Activated T-helper 1 cell treated with anti-CD3 and anti-CD28 coated beads, Interleukin-12 subunit alpha, Interleukin-12 subunit beta, Interleukin-2, Interleukin-4 antibody, amounts not matched to agents 30 ng/mL and 10 ng/mL and 1 ng/mL, durations not matched to agents 14 hours and 24 hours and 36 hours (primary cell): Measurements from ENCODE around the gene UTY. TPM values are rescaled to one million over a fixed set of nuclear protein-coding genes. Genes with fewer than 3 reads are reported as not detected.

ENCODE experiments used
- DNase-seq: peaks from one replicate; pipeline ENCODE4 v3.0.0; 2021; ENCODE audit warnings: low spot score
- H3K27ac Mint-ChIP-seq: one replicate; pipeline ENCODE4 v1.8.0; 2021; ENCODE audit warnings: mild to moderate bottlenecking, mixed read lengths
- H3K27me3 Mint-ChIP-seq: one replicate; pipeline ENCODE4 v1.8.0; 2022; ENCODE audit warnings: mild to moderate bottlenecking, moderate library complexity, mixed read lengths; ENCODE audit not compliant: insufficient read depth
- H3K36me3 Mint-ChIP-seq: one replicate; pipeline ENCODE4 v1.8.0; 2021; ENCODE audit warnings: low read depth, mixed read lengths
- H3K4me1 Mint-ChIP-seq: one replicate; pipeline ENCODE4 v1.8.0; 2021; ENCODE audit warnings: low read depth, mixed read lengths
- H3K4me3 Mint-ChIP-seq: one replicate; pipeline ENCODE4 v1.8.0; 2021; ENCODE audit warnings: mild to moderate bottlenecking, moderate library complexity, mixed read lengths
- H3K9me3 Mint-ChIP-seq: one replicate; pipeline ENCODE4 v1.8.0; 2021; ENCODE audit warnings: mixed read lengths
- intact Hi-C: fragments of 100-400 bp; cut with micrococcal nuclease; formaldehyde crosslinking; loops from one replicate; pipeline ENCODE4 v1.15.1; 2024
- total RNA-seq: library from RNA; stranded (reverse); gene quantifications from 2 replicates; pipeline ENCODE4 v1.2.3, GENCODE V29; 2022

UTY gene
- total RNA-seq, result 22.1 and 25.4 TPM in 2 replicates

DNA sequence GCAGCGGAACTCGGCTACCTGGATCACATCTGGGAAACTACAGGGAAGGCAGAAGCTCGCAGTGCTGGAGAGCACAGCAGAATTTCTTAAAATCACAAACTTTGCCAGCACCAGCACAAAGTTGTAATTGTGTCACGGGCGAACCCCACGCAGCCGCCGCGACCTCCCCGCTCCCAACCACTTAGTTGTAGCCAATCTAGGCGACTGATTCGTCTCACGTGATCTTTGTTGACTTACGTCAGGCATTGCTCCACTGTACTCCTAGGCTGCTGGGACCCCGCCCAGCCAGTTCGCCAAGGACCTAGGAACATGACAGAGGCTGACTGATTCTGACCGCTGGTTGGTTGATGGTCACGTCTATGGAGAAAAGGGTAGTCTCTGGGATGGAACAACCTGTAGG, at the start of gene UTY:
TSS of gene UTY (minus strand) at position 206 of the 400 bp plus-strand sequence. CDS start 368 bp downstream, outside the sequence.
- peak within 1 kb of the TSS; percentile 89 for H3K4me3 Mint-ChIP-seq
- H3K36me3 Mint-ChIP-seq, result peaks cover 12% of the 10 kb centered on the region
- H3K27me3 Mint-ChIP-seq, result peaks cover 3% of the 10 kb centered on the region
- no peaks in the 10 kb centered on the region for H3K9me3 Mint-ChIP-seq
- H3K4me1 Mint-ChIP-seq, result peaks cover 17% of the 10 kb centered on the region
- H3K27ac Mint-ChIP-seq, result peak within 1 kb of the TSS; percentile 89
- DNase-seq, result peak; percentile 67
- intact Hi-C loops, result loop anchor here (1.0 to 5.0 kb wide), 6 partner anchors 44 to 817 kb away; partner anchors contain the start of gene DDX3Y

GRCh38 chrY:13520474-13520873, 40.6 kb upstream of the UTY start:
- DNase-seq, result no peak
- no peaks in the 10 kb centered on the region for H3K4me1 Mint-ChIP-seq
- H3K27me3 Mint-ChIP-seq, result no peaks in the 10 kb centered on the region
- intact Hi-C loops, result no loop called here
- H3K4me3 Mint-ChIP-seq, result no peak overlapping the region
- peaks cover 4% of the 10 kb centered on the region for H3K9me3 Mint-ChIP-seq
- H3K27ac Mint-ChIP-seq, result no peak overlapping the region
- no peaks in the 10 kb centered on the region for H3K36me3 Mint-ChIP-seq

- H3K27ac Mint-ChIP-seq, result no peak overlapping the region
- H3K27me3 Mint-ChIP-seq, result peaks cover 2% of the 10 kb centered on the region
- H3K4me1 Mint-ChIP-seq, result no peaks in the 10 kb centered on the region
- no peak for DNase-seq
- no peaks in the 10 kb centered on the region for H3K36me3 Mint-ChIP-seq
- H3K9me3 Mint-ChIP-seq, result no peaks in the 10 kb centered on the region
- intact Hi-C loops, result no loop called here
- no peak overlapping the region for H3K4me3 Mint-ChIP-seq
These were observed 21.4 kb upstream of the UTY start for GRCh38 chrY:13501215-13501614.

DNA sequence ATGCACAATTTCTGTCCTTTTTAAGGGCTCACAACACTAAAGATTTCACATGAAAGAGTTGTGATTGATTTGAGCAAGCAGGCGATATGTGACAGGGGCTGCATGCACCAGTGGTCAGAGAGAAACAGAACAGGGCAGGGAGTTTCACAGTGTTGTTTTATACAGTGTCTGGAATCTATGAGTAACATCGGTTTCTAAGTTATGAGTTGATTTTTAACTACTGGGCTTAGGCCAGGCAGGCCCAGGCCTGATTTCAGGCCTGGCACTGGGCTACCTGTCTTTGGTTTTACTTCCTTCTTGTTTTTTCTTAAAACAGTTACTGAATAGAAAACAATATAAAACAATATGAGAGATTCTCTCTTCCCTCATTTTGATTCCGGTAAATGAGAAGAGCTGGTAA, 13.9 kb upstream of the UTY start:
- Mint-ChIP-seq H3K27me3 (no peaks in the 10 kb centered on the region), H3K27ac (no peak overlapping the region), H3K4me3 (no peak overlapping the region), H3K36me3 (no peaks in the 10 kb centered on the region), H3K9me3 (no peaks in the 10 kb centered on the region), H3K4me1 (peaks cover 8% of the 10 kb centered on the region)
- DNase-seq, result no peak
- intact Hi-C loops, result no loop called here

GRCh38 chrY:13492408-13492807, 12.6 kb upstream of the UTY start:
- intact Hi-C loops, result no loop called here
- H3K4me1 Mint-ChIP-seq, result peaks cover 13% of the 10 kb centered on the region
- no peak overlapping the region for H3K4me3 Mint-ChIP-seq
- no peaks in the 10 kb centered on the region for H3K9me3 Mint-ChIP-seq
- H3K36me3 Mint-ChIP-seq, result no peaks in the 10 kb centered on the region
- peaks cover 2% of the 10 kb centered on the region for H3K27me3 Mint-ChIP-seq
- no peak for DNase-seq
- H3K27ac Mint-ChIP-seq, result no peak overlapping the region

DNA sequence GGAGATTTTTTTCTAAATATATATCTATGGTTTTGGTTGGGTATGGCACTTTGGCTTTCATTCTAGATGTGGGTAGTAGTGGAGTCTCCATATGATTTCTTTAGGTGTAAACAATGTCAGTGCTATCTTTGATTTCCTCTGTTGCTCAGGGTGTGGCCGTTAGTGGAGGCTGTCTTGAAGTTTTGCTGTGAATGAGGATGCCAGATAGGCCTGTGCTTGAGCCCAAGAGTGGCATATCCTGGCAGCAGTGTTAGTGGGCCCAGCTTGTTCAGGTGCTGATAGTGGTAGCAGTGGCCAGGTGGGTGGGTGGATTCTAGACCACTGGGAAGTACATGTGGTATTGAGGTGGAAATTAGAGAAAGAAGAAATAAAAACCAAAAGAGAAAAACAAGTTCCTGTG, 8.9 kb upstream of the UTY start:
- no peak for DNase-seq
- no peaks in the 10 kb centered on the region for H3K36me3 Mint-ChIP-seq
- H3K27ac Mint-ChIP-seq, result peak overlapping the region; percentile 15
- no peaks in the 10 kb centered on the region for H3K9me3 Mint-ChIP-seq
- H3K4me1 Mint-ChIP-seq, result peaks cover 13% of the 10 kb centered on the region
- intact Hi-C loops, result no loop called here
- H3K27me3 Mint-ChIP-seq, result peaks cover 6% of the 10 kb centered on the region
- peak overlapping the region; percentile 16 for H3K4me3 Mint-ChIP-seq

GRCh38 chrY:13479121-13479711, 617 bp downstream of the UTY start:
- Mint-ChIP-seq H3K27me3 (no peaks in the 10 kb centered on the region), H3K4me3 (peak overlapping the region; percentile 89), H3K36me3 (peaks cover 16% of the 10 kb centered on the region), H3K27ac (peak overlapping the region; percentile 89), H3K9me3 (no peaks in the 10 kb centered on the region), H3K4me1 (peaks cover 23% of the 10 kb centered on the region)
- peak; percentile 48 for DNase-seq
- intact Hi-C loops, result loop anchor here (2.0 to 5.0 kb wide), 2 partner anchors 73 to 108 kb away; no protein-coding TSS in a partner anchor

- Mint-ChIP-seq H3K27me3 (no peaks in the 10 kb centered on the region), H3K4me3 (peak overlapping the region; percentile 89), H3K4me1 (peaks cover 27% of the 10 kb centered on the region), H3K36me3 (peaks cover 20% of the 10 kb centered on the region), H3K9me3 (no peaks in the 10 kb centered on the region), H3K27ac (peak overlapping the region; percentile 89)
- DNase-seq, result peak; percentile 40
- intact Hi-C loops, result loop anchor here (2.0 to 5.0 kb wide), 2 partner anchors 74 to 107 kb away; no protein-coding TSS in a partner anchor
These were observed 1.6 kb downstream of the UTY start for GRCh38 chrY:13478126-13478785.

GRCh38 chrY:13474997-13475396, 4.8 kb downstream of the UTY start:
- Mint-ChIP-seq H3K27me3 (no peaks in the 10 kb centered on the region), H3K4me3 (peak overlapping the region; percentile 30), H3K9me3 (no peaks in the 10 kb centered on the region), H3K4me1 (peaks cover 43% of the 10 kb centered on the region), H3K36me3 (peaks cover 35% of the 10 kb centered on the region), H3K27ac (peak overlapping the region; percentile 90)
- DNase-seq, result no peak
- intact Hi-C loops, result loop anchor here (1.0 to 5.0 kb wide), 3 partner anchors 39 to 865 kb away; no protein-coding TSS in a partner anchor

GRCh38 chrY:13451572-13451971, 28.3 kb downstream of the UTY start:
- DNase-seq, result no peak
- no peaks in the 10 kb centered on the region for H3K27me3 Mint-ChIP-seq

GRCh38 chrY:13450596-13451130, 29.2 kb downstream of the UTY start:
- no peaks in the 10 kb centered on the region for H3K9me3 Mint-ChIP-seq
- H3K27ac Mint-ChIP-seq, result no peak overlapping the region
- no peak for DNase-seq
- no peak overlapping the region for H3K4me3 Mint-ChIP-seq
- H3K36me3 Mint-ChIP-seq, result peaks cover 13% of the 10 kb centered on the region
- intact Hi-C loops, result no loop called here
- peaks cover 24% of the 10 kb centered on the region for H3K4me1 Mint-ChIP-seq
- H3K27me3 Mint-ChIP-seq, result no peaks in the 10 kb centered on the region

More at GRCh38 chrY:13451572-13451971, 28.3 kb downstream of the UTY start:
- Mint-ChIP-seq H3K36me3 (peaks cover 14% of the 10 kb centered on the region), H3K4me1 (peaks cover 26% of the 10 kb centered on the region), H3K9me3 (no peaks in the 10 kb centered on the region), H3K4me3 (no peak overlapping the region), H3K27ac (no peak overlapping the region)
- intact Hi-C loops, result no loop called here

DNA sequence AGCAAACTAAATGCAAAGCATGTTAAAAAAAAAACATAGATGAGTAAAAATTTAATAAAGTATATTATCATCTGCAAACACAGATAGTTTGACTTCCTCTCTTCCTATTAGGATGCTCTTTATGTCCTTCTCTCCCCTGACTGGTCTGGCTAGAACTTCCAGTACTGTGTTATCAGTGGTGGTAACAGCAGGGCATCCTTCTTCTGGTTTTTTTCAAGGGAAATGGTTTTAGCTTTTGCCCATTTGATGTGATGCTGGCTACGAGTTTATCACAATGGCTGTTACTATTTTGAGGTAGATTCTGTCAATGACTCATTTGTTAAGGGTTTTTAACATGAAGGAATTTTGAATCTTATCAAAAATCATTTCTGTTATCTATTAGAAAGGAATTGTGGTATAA, 34.3 kb downstream of the UTY start:
- Mint-ChIP-seq H3K27me3 (no peaks in the 10 kb centered on the region), H3K27ac (no peak overlapping the region), H3K36me3 (peaks cover 22% of the 10 kb centered on the region), H3K4me3 (no peak overlapping the region), H3K4me1 (peaks cover 5% of the 10 kb centered on the region), H3K9me3 (no peaks in the 10 kb centered on the region)
- DNase-seq, result no peak
- intact Hi-C loops, result no loop called here

DNA sequence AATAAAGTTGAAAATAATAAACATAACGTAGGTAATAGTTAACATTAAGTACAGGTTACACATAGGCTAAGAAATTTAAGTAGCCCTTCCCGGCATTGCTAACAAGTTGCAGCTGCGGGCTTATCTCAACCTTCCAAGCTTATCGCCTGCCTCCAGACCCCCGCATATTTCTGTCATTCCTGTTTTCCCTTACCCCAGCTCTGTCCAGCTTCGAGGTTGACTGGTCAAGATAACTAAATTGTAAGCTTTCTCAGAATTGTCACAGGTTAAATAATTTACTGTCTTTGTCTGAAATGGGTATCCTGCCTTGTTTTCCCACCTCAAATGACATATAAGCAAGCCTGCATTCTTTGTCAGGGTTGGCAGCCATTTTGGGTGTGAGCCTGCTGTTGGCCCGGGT, 36.7 kb downstream of the UTY start:
- intact Hi-C loops, result no loop called here
- H3K9me3 Mint-ChIP-seq, result no peaks in the 10 kb centered on the region
- H3K36me3 Mint-ChIP-seq, result peaks cover 25% of the 10 kb centered on the region
- DNase-seq, result no peak
- no peaks in the 10 kb centered on the region for H3K27me3 Mint-ChIP-seq
- no peak overlapping the region for H3K27ac Mint-ChIP-seq
- peaks cover 5% of the 10 kb centered on the region for H3K4me1 Mint-ChIP-seq
- H3K4me3 Mint-ChIP-seq, result no peak overlapping the region
